Measurements from ENCODE around the gene MAGI2.

Gene MAGI2

DNA sequence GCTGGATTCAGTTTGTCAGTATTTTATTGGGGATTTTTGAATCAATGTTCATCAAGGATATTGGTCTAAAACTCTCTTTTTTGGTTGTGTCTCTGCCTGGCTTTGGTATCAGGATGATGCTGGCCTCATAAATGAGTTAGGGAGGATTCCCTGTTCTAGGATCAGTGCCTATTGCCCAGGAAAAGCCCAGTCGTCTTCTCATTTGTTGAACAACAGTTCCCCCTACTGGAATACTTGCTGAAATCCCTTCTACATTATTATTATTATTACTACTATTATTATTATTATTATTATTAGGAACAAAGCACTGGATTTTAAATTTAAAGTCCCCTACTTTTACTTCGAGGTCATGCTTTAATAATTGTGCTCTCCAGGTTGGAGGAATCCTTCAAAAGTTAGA is 528.9 kb downstream of the MAGI2 start:
- Histone ChIP-seq H3K4me3 (ENCODE audit: low read depth, low read length) (no peak overlapping the region), H3K27me3 (replicated peaks) (no peaks in the 10 kb centered on the region), H3K36me3 (replicated peaks) (no peaks in the 10 kb centered on the region), H3K27ac (no peak overlapping the region)
- peak; percentile 20 for DNase-seq
- in situ Hi-C loops (cut with HindIII; ENCODE audit: low pct_ligation_motif_present, low sequenced_read_pairs) = no loop called here
- TF ChIP-seq, protein P1, sequence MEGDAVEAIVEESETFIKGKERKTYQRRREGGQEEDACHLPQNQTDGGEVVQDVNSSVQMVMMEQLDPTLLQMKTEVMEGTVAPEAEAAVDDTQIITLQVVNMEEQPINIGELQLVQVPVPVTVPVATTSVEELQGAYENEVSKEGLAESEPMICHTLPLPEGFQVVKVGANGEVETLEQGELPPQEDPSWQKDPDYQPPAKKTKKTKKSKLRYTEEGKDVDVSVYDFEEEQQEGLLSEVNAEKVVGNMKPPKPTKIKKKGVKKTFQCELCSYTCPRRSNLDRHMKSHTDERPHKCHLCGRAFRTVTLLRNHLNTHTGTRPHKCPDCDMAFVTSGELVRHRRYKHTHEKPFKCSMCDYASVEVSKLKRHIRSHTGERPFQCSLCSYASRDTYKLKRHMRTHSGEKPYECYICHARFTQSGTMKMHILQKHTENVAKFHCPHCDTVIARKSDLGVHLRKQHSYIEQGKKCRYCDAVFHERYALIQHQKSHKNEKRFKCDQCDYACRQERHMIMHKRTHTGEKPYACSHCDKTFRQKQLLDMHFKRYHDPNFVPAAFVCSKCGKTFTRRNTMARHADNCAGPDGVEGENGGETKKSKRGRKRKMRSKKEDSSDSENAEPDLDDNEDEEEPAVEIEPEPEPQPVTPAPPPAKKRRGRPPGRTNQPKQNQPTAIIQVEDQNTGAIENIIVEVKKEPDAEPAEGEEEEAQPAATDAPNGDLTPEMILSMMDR (IDR thresholded peaks at IDR 0.05; ENCODE audit: low read depth, low read length, missing control alignments) = peak; percentile 21

DNA sequence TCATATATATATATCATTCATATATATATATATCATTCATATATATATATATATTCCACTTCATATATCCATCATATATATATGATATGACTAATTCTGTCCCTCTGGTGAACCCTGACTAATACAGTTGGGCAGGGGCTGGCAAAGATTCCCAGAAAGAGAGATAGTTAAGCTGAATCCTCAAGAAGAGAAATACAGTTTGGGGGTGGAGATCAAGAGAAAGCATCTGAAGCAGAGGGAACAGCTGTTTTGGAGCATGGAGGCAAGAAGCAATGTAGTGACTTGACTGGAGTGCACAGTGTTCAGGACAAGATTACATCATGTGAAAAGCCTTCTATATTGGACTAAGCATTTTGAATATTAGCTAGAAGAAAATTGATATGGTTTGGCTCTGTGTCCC is 540.7 kb downstream of the MAGI2 start:
- TF ChIP-seq, protein P1 (IDR thresholded peaks at IDR 0.05; ENCODE audit: low read depth, low read length, missing control alignments) = no peak
- Histone ChIP-seq H3K27ac (no peak overlapping the region), H3K4me3 (ENCODE audit: low read depth, low read length) (no peak overlapping the region), H3K36me3 (replicated peaks) (no peaks in the 10 kb centered on the region), H3K27me3 (replicated peaks) (no peaks in the 10 kb centered on the region)
- peak; percentile 18 for DNase-seq
- in situ Hi-C loops (cut with HindIII; ENCODE audit: low pct_ligation_motif_present, low sequenced_read_pairs) = no loop called here

DNA sequence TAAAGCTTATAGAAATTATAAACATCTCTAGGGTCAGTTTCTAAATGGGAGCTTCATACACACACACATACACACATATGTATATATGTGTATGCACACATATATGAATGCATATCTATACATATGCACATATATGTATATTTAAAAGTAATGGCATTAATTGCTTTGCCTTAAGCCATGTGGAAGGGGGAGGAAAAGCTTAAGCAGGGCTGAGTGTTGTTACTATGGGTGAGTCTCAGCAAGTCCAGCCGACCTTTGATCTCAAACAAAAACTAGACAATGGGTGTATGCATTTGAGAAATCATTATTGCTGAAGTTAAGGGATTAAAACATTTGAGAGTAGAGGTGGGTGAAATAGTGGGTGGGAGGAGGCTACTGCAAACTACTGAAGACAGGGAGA is 546.7 kb downstream of the MAGI2 start:
- DNase-seq = no peak
- no peaks in the 10 kb centered on the region for H3K36me3 ChIP-seq (replicated peaks)
- H3K27ac ChIP-seq = no peak overlapping the region
- no peaks in the 10 kb centered on the region for H3K27me3 ChIP-seq (replicated peaks)
- in situ Hi-C loops (cut with HindIII; ENCODE audit: low pct_ligation_motif_present, low sequenced_read_pairs) = no loop called here
- TF ChIP-seq, protein P1 (IDR thresholded peaks at IDR 0.05; ENCODE audit: low read depth, low read length, missing control alignments) = no peak
- H3K4me3 ChIP-seq (ENCODE audit: low read depth, low read length) = no peak overlapping the region

DNA sequence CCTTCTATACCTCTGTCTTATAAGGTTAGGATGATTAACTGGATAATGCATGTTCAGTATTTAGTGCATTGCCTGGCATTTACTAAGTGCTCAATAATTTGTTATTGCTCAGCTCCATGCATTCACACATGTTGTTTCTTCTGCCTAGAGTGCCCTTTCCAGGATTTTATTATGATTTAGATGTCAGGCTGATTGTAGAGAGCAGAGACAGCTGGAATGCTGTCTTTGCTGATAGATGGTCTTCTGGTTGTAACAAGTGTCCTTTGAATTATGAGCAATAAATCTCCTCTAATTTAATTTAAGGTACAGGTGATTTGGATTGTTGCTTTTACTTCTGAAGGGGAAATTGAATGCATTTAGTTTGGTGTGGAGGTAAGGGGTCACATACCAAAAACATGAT is 548.0 kb downstream of the MAGI2 start:
- in situ Hi-C loops (cut with HindIII; ENCODE audit: low pct_ligation_motif_present, low sequenced_read_pairs) = no loop called here
- TF ChIP-seq, protein P1 (IDR thresholded peaks at IDR 0.05; ENCODE audit: low read depth, low read length, missing control alignments) = no peak

DNA sequence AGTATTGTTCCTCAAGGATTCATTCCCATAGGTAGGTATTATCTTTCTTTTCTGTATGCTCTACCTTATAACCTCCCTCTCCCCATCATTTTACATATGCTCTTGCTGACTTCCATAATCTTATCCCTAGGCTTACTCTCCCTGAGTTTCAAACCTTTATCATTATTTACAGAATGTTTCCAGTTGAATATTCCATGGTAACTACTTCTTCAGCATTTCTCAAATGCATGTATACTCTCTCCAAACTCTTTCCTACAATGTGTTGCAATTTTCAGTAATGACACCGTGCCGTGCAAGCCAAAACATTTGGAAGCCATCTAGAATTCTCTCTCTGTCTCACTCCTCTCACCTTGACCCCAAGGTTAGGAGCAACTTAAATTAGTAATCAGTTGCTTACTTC is 548.5 kb downstream of the MAGI2 start:
- Histone ChIP-seq H3K36me3 (replicated peaks) (no peaks in the 10 kb centered on the region), H3K27me3 (replicated peaks) (no peaks in the 10 kb centered on the region), H3K4me3 (ENCODE audit: low read depth, low read length) (no peak overlapping the region), H3K27ac (no peak overlapping the region)
- TF ChIP-seq, protein P1 (IDR thresholded peaks at IDR 0.05; ENCODE audit: low read depth, low read length, missing control alignments) = no peak
- DNase-seq = no peak
- in situ Hi-C loops (cut with HindIII; ENCODE audit: low pct_ligation_motif_present, low sequenced_read_pairs) = no loop called here

More for the DNA sequence above, 548.0 kb downstream of the MAGI2 start:
- Histone ChIP-seq H3K36me3 (replicated peaks) (no peaks in the 10 kb centered on the region), H3K27ac (no peak overlapping the region), H3K27me3 (replicated peaks) (no peaks in the 10 kb centered on the region), H3K4me3 (ENCODE audit: low read depth, low read length) (no peak overlapping the region)
- no peak for DNase-seq

DNA sequence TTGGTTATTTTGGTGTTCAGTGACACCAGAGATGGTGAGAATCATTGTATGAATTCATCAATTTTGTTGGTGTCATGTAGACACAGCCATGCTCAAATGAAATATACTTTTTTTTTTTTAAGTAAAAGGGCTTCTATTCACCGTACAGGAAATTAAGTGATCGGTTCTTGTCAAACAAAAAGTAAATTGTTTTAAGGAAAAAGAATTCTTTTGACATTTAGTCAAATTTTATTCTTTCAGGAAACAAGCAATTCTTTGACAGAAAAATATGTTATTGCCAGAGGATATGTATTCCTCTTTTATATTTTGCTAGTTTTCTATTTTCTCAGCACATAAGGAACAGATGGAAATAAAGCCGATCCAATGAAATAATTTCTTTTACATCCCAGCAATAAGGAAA is 551.9 kb downstream of the MAGI2 start:
- in situ Hi-C loops (cut with HindIII; ENCODE audit: low pct_ligation_motif_present, low sequenced_read_pairs) = no loop called here
- Histone ChIP-seq H3K27me3 (replicated peaks) (no peaks in the 10 kb centered on the region), H3K27ac (no peak overlapping the region), H3K4me3 (ENCODE audit: low read depth, low read length) (no peak overlapping the region), H3K36me3 (replicated peaks) (no peaks in the 10 kb centered on the region)
- TF ChIP-seq, protein P1 (IDR thresholded peaks at IDR 0.05; ENCODE audit: low read depth, low read length, missing control alignments) = no peak
- no peak for DNase-seq
